Hematopoietic multipotent progenitor cell treated with erythropoietin and hydrocortisone succinate and interleukin-3 and kit ligand, for 6 days (in vitro differentiated cells): ENCODE data around the gene ARSG.
"Not testable (repeated sequence)": the region's sequence is repeated elsewhere in the genome, so short reads cannot be mapped to it uniquely, and the experiment has no call there.

Experiments
- DNase-seq: peaks from one replicate; pipeline ENCODE4 v3.0.0-alpha.2; 2015

Gene ARSG

GRCh38 chr17:68341482-68341881, 50.2 kb downstream of the ARSG start:
- DNase-seq = no peak

GRCh38 chr17:68343976-68344375, 52.7 kb downstream of the ARSG start:
- peak; percentile 9 for DNase-seq

GRCh38 chr17:68344701-68345136, 53.4 kb downstream of the ARSG start:
- peak; percentile 22 for DNase-seq

- DNase-seq = peak; percentile 78
These were observed 55.2 kb downstream of the ARSG start for GRCh38 chr17:68346448-68346847.

- DNase-seq = no peak
These were observed 56.1 kb downstream of the ARSG start for GRCh38 chr17:68347380-68347779.

- DNase-seq = no peak
These were observed 57.9 kb downstream of the ARSG start for GRCh38 chr17:68349157-68349556.

GRCh38 chr17:68351395-68351794, 60.1 kb downstream of the ARSG start:
- DNase-seq = no peak

GRCh38 chr17:68352041-68352440, 60.7 kb downstream of the ARSG start:
- DNase-seq = no peak

GRCh38 chr17:68352671-68353070, 61.4 kb downstream of the ARSG start:
- DNase-seq = not testable (repeated sequence)

- DNase-seq = no peak
These were observed 61.8 kb downstream of the ARSG start for GRCh38 chr17:68353111-68353521.

- DNase-seq = not testable (repeated sequence)
These were observed 63.0 kb downstream of the ARSG start for GRCh38 chr17:68354311-68354710.

- DNase-seq = not testable (repeated sequence)
These were observed 63.8 kb downstream of the ARSG start for GRCh38 chr17:68355108-68355507.

GRCh38 chr17:68356520-68356919, 65.2 kb downstream of the ARSG start:
- peak; percentile 68 for DNase-seq

GRCh38 chr17:68356949-68357455, 65.7 kb downstream of the ARSG start:
- DNase-seq = no peak

- no peak for DNase-seq
These were observed 66.6 kb downstream of the ARSG start for GRCh38 chr17:68357886-68358285.

- no peak for DNase-seq
These were observed 68.7 kb downstream of the ARSG start for GRCh38 chr17:68359791-68360535.

- no peak for DNase-seq
These were observed 74.2 kb downstream of the ARSG start for GRCh38 chr17:68365469-68365868.

GRCh38 chr17:68368387-68368786, 77.1 kb downstream of the ARSG start:
- no peak for DNase-seq

- no peak for DNase-seq
These were observed 84.3 kb downstream of the ARSG start for GRCh38 chr17:68375566-68375965.

GRCh38 chr17:68376178-68376577, 84.9 kb downstream of the ARSG start:
- DNase-seq = not testable (repeated sequence)

- DNase-seq = no peak
These were observed 86.5 kb downstream of the ARSG start for GRCh38 chr17:68377771-68378267.

- no peak for DNase-seq
These were observed 87.2 kb downstream of the ARSG start for GRCh38 chr17:68378268-68379176.

GRCh38 chr17:68379177-68379510, 87.8 kb downstream of the ARSG start:
- DNase-seq = no peak
